Measurements from ENCODE around the gene KIF1B. TPM values are rescaled to one million over a fixed set of nuclear protein-coding genes. Genes with fewer than 3 reads are reported as not detected.

Gene KIF1B
- total RNA-seq, 1 experiment from 2014 or later: 28.1 TPM

DNA sequence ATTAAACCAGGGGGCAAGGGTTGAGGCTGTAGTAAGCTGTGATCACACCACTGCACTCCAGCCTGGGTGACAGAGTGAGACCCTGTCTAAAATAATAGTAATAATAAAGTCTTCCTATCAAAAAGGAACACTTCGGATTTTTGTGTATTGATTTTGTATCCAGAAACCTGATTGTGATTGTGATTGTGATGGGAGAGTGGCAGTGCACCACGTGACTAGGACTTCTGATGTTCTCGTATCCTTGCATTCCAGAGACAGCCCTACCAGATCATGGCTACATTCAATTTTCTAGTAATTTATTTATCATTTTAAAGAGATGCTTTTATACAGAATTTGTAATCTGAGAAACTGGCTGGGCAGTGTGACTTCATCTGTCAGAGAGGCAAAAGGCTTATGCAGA is 2.6 kb upstream of the KIF1B start:
- H3K27ac ChIP-seq (ENCODE audit: low read depth, low read length): no peak overlapping the region
- no peaks in the 10 kb centered on the region for H3K9me2 ChIP-seq (ENCODE audit: insufficient read depth)
- H2AFZ ChIP-seq (ENCODE audit: low read depth, low read length, poor library complexity, severe bottlenecking): no peak overlapping the region
- H3K27me3 ChIP-seq (ENCODE audit: insufficient read depth, low read length): no peaks in the 10 kb centered on the region
- peaks cover 4% of the 10 kb centered on the region for H4K20me1 ChIP-seq (ENCODE audit: insufficient read depth)
- ATAC-seq: no peak
- CTCF ChIA-PET: interaction anchor here (0.6 kb wide), 1 partner anchor 44 kb away, joined by 3 read pairs; no protein-coding TSS in a partner anchor
- H3K9me3 ChIP-seq (ENCODE audit: control insufficient read depth in 1 of 2, insufficient read depth in 1 of 2, low read depth in 1 of 2, low read length in 2 of 2): no peaks in the 10 kb centered on the region
- no peak for DNase-seq (ENCODE audit: low read depth, low spot score)
- H3K79me2 ChIP-seq (ENCODE audit: insufficient read depth, low read length): peaks cover 19% of the 10 kb centered on the region
- RAD21 ChIA-PET (ENCODE audit: low non-redundant PET in 1 of 2, low total read pairs in 2 of 2, uncharacterized antibody in 2 of 2, unreplicated experiment in 2 of 2): no interaction called here
- no peaks in the 10 kb centered on the region for H3K36me3 ChIP-seq (ENCODE audit: control insufficient read depth in 1 of 2, insufficient read depth in 2 of 2, low read length in 2 of 2)
- no peak overlapping the region for H3K4me3 ChIP-seq (replicated peaks in 1 of 2; ENCODE audit: low read depth in 1 of 2, low read length in 2 of 2)
- H3K9ac ChIP-seq (ENCODE audit: low read length): no peak overlapping the region
- peaks cover 11 to 23% of the 10 kb centered on the region in 2 experiments for H3K4me1 ChIP-seq (ENCODE audit: control insufficient read depth in 1 of 2, insufficient read depth in 2 of 2, low read length in 2 of 2)
- intact Hi-C loops (cut with micrococcal nuclease): no loop called here
- no peak overlapping the region for H3K4me2 ChIP-seq (ENCODE audit: low read length)
- POLR2A ChIA-PET: no interaction called here
- BruUV-seq (replicated peaks): no TSS peak
- TF ChIP-seq POLR2A (IDR thresholded peaks at IDR 0.05; ENCODE audit: borderline replicate concordance, extremely low read depth, insufficient read depth, insufficient read length): no peak
- no peak for TF ChIP-seq ZFX (IDR thresholded peaks at IDR 0.05)

DNA sequence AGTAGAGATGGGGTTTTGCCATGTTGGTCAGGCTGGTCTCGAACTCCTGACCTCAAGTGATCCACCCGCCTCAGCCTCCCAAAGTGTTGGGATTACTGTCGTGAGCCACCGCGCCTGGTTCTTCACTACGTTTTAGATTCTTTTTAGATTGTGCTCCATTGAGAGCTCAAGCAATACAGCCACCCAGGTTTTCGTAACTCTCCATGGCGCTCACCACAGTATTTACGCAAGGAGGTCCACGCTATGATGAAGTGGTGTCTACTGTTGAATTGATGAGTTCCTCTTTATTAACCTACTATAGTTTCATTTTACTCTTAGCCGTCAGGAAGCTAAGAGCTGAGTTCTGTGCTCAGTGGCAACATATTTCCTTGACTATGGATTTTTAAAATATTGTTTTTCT is 1.8 kb upstream of the KIF1B start:
- CTCF ChIA-PET: interaction anchor here (2.1 kb wide), 2 partner anchors 8 to 56 kb away, joined by 6 to 7 read pairs; no protein-coding TSS in a partner anchor
- Histone ChIP-seq H3K79me2 (ENCODE audit: insufficient read depth, low read length) (peaks cover 26% of the 10 kb centered on the region), H4K20me1 (ENCODE audit: insufficient read depth) (peaks cover 4% of the 10 kb centered on the region), H3K9me2 (ENCODE audit: insufficient read depth) (no peaks in the 10 kb centered on the region), H3K4me3 (replicated peaks in 1 of 2; ENCODE audit: low read depth in 1 of 2, low read length in 2 of 2) (no peak overlapping the region), H3K27ac (ENCODE audit: low read depth, low read length) (no peak overlapping the region), H3K9ac (ENCODE audit: low read length) (no peak overlapping the region), H3K4me1 (ENCODE audit: control insufficient read depth in 1 of 2, insufficient read depth in 2 of 2, low read length in 2 of 2) (peaks cover 11 to 27% of the 10 kb centered on the region in 2 experiments), H3K36me3 (ENCODE audit: control insufficient read depth in 1 of 2, insufficient read depth in 2 of 2, low read length in 2 of 2) (no peaks in the 10 kb centered on the region), H3K27me3 (ENCODE audit: insufficient read depth, low read length) (no peaks in the 10 kb centered on the region), H3K4me2 (ENCODE audit: low read length) (no peak overlapping the region), H3K9me3 (ENCODE audit: control insufficient read depth in 1 of 2, insufficient read depth in 1 of 2, low read depth in 1 of 2, low read length in 2 of 2) (no peaks in the 10 kb centered on the region), H2AFZ (ENCODE audit: low read depth, low read length, poor library complexity, severe bottlenecking) (no peak overlapping the region)
- no TSS peak for BruUV-seq (replicated peaks)
- ATAC-seq: no peak
- POLR2A ChIA-PET: no interaction called here
- intact Hi-C loops (cut with micrococcal nuclease): no loop called here
- no peak for DNase-seq (ENCODE audit: low read depth, low spot score)
- RAD21 ChIA-PET (ENCODE audit: low non-redundant PET in 1 of 2, low total read pairs in 2 of 2, uncharacterized antibody in 2 of 2, unreplicated experiment in 2 of 2): no interaction called here
- TF ChIP-seq EZH2phosphoT487 (IDR thresholded peaks at IDR 0.05; ENCODE audit: borderline replicate concordance): no peak
- no peak for TF ChIP-seq CEBPB (IDR thresholded peaks at IDR 0.05; ENCODE audit: low read depth)
- TF ChIP-seq, protein P1, sequence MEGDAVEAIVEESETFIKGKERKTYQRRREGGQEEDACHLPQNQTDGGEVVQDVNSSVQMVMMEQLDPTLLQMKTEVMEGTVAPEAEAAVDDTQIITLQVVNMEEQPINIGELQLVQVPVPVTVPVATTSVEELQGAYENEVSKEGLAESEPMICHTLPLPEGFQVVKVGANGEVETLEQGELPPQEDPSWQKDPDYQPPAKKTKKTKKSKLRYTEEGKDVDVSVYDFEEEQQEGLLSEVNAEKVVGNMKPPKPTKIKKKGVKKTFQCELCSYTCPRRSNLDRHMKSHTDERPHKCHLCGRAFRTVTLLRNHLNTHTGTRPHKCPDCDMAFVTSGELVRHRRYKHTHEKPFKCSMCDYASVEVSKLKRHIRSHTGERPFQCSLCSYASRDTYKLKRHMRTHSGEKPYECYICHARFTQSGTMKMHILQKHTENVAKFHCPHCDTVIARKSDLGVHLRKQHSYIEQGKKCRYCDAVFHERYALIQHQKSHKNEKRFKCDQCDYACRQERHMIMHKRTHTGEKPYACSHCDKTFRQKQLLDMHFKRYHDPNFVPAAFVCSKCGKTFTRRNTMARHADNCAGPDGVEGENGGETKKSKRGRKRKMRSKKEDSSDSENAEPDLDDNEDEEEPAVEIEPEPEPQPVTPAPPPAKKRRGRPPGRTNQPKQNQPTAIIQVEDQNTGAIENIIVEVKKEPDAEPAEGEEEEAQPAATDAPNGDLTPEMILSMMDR (IDR thresholded peaks at IDR 0.05 in 2 of 3, conservative IDR thresholded peaks at IDR 0.05 in 1 of 3; ENCODE audit: borderline replicate concordance in 1 of 3, insufficient read depth in 1 of 3, low read depth in 2 of 3, low read length in 2 of 3): no peak
- TF ChIP-seq SIN3A (IDR thresholded peaks at IDR 0.05; ENCODE audit: low read depth): no peak
- no peak for TF ChIP-seq EZH2 (IDR thresholded peaks at IDR 0.05)
- TF ChIP-seq ELF1 (IDR thresholded peaks at IDR 0.05; ENCODE audit: borderline replicate concordance, low read depth): no peak
- TF ChIP-seq, protein P2, sequence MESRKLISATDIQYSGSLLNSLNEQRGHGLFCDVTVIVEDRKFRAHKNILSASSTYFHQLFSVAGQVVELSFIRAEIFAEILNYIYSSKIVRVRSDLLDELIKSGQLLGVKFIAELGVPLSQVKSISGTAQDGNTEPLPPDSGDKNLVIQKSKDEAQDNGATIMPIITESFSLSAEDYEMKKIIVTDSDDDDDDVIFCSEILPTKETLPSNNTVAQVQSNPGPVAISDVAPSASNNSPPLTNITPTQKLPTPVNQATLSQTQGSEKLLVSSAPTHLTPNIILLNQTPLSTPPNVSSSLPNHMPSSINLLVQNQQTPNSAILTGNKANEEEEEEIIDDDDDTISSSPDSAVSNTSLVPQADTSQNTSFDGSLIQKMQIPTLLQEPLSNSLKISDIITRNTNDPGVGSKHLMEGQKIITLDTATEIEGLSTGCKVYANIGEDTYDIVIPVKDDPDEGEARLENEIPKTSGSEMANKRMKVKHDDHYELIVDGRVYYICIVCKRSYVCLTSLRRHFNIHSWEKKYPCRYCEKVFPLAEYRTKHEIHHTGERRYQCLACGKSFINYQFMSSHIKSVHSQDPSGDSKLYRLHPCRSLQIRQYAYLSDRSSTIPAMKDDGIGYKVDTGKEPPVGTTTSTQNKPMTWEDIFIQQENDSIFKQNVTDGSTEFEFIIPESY (IDR thresholded peaks at IDR 0.05; ENCODE audit: extremely low read depth, insufficient replicate concordance, low read length): no peak
- no peak for TF ChIP-seq ZNF274 (IDR thresholded peaks at IDR 0.05; ENCODE audit: low read depth, low read length)
- no peak for TF ChIP-seq FOSL1 (IDR thresholded peaks at IDR 0.05; ENCODE audit: low read depth)
- no peak for TF ChIP-seq YY1 (IDR thresholded peaks at IDR 0.05; ENCODE audit: extremely low read depth, insufficient replicate concordance, low read depth, low read length)
- TF ChIP-seq POLR2AphosphoS5 (IDR thresholded peaks at IDR 0.05; ENCODE audit: low read depth, low read length): no peak
- TF ChIP-seq EGR1 (IDR thresholded peaks at IDR 0.05; ENCODE audit: low read depth): no peak

Measured in HCT116 (cell line).